ENCODE data around the gene SCN2B.

Gene SCN2B

GRCh38 chr11:118168316-118168715 is 8.1 kb downstream of the SCN2B start:
- Histone ChIP-seq H3K4me1 (ENCODE audit: control insufficient read depth in 1 of 2, insufficient read depth in 1 of 2, low read depth in 1 of 2, low read length in 1 of 2) (peaks cover 10 to 14% of the 10 kb centered on the region in 2 experiments), H3K27me3 (peaks cover 28% of the 10 kb centered on the region), H3K9me3 (no peaks in the 10 kb centered on the region), H3K4me3 (ENCODE audit: low read depth in 1 of 2, low read length in 1 of 2) (no peak overlapping the region), H3K36me3 (no peaks in the 10 kb centered on the region), H3K27ac (no peak overlapping the region)
- no peak for TF ChIP-seq CTCF (IDR thresholded peaks at IDR 0.05)

DNA sequence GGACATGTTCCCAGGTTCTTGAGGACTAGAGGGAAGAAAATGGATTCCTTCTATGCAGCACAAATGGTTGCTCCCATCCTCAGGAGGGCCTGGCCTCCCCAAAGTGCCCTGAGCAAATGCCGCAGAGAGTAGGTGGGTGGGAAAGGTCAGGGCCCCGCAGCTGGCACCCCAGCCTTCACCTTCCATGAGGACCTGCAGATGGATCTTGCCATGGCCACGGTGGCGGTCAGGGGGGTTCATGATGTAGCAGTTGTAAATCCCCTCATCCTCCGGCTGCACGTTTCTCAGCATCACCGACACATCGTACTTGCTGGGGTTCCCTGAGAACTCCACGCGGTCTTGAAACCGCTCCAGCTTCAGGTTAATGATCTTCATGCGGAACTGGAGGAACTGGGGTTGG is 8.5 kb downstream of the SCN2B start:
- H3K9me3 ChIP-seq: no peaks in the 10 kb centered on the region
- no peaks in the 10 kb centered on the region for H3K36me3 ChIP-seq
- peaks cover 28% of the 10 kb centered on the region for H3K27me3 ChIP-seq
- TF ChIP-seq CTCF (IDR thresholded peaks at IDR 0.05): no peak
- peaks cover 14 to 18% of the 10 kb centered on the region in 2 experiments for H3K4me1 ChIP-seq (ENCODE audit: control insufficient read depth in 1 of 2, insufficient read depth in 1 of 2, low read depth in 1 of 2, low read length in 1 of 2)
- no peak overlapping the region for H3K4me3 ChIP-seq (ENCODE audit: low read depth in 1 of 2, low read length in 1 of 2)
- H3K27ac ChIP-seq: no peak overlapping the region

GRCh38 chr11:118167253-118167652 is 9.2 kb downstream of the SCN2B start:
- no peak for TF ChIP-seq CTCF (IDR thresholded peaks at IDR 0.05)
- Histone ChIP-seq H3K9me3 (no peaks in the 10 kb centered on the region), H3K27me3 (peaks cover 28% of the 10 kb centered on the region), H3K4me1 (ENCODE audit: control insufficient read depth in 1 of 2, insufficient read depth in 1 of 2, low read depth in 1 of 2, low read length in 1 of 2) (peaks cover 14 to 21% of the 10 kb centered on the region in 2 experiments), H3K27ac (no peak overlapping the region), H3K4me3 (ENCODE audit: low read depth in 1 of 2, low read length in 1 of 2) (no peak overlapping the region), H3K36me3 (no peaks in the 10 kb centered on the region)

GRCh38 chr11:118166641-118167040 is 9.8 kb downstream of the SCN2B start:
- H3K4me1 ChIP-seq (ENCODE audit: control insufficient read depth in 1 of 2, insufficient read depth in 1 of 2, low read depth in 1 of 2, low read length in 1 of 2): peaks cover 11 to 17% of the 10 kb centered on the region in 2 experiments

DNA sequence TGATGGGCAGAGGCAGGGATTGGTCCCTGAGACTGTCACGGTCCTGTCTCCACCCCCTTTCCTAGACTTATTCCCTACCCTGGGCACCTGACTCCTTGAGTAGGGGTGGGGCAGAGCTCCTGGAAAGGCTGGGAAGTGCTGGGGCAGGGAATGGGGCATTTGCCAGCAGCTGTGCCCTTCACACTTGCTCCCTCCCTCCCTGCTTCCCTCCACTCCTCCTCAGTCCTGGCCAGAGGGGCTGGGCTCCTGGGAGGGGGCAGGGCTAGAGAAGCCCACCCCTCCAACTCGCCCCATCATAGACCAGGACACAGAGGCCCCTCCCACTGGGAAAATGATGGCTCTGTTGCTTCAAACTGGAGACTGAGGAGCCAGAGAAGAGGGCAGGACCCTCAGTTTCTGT is 11.6 kb downstream of the SCN2B start:
- Histone ChIP-seq H3K4me3 (ENCODE audit: low read depth in 1 of 2, low read length in 1 of 2) (no peak overlapping the region), H3K9me3 (no peaks in the 10 kb centered on the region), H3K36me3 (no peaks in the 10 kb centered on the region), H3K4me1 (ENCODE audit: control insufficient read depth in 1 of 2, insufficient read depth in 1 of 2, low read depth in 1 of 2, low read length in 1 of 2) (peaks cover 11 to 12% of the 10 kb centered on the region in 2 experiments), H3K27ac (no peak overlapping the region), H3K27me3 (peaks cover 20% of the 10 kb centered on the region)
- TF ChIP-seq CTCF (IDR thresholded peaks at IDR 0.05): no peak

More at GRCh38 chr11:118166641-118167040, 9.8 kb downstream of the SCN2B start:
- Histone ChIP-seq H3K27me3 (peaks cover 28% of the 10 kb centered on the region), H3K9me3 (no peaks in the 10 kb centered on the region), H3K36me3 (no peaks in the 10 kb centered on the region), H3K27ac (no peak overlapping the region), H3K4me3 (ENCODE audit: low read depth in 1 of 2, low read length in 1 of 2) (no peak overlapping the region)
- TF ChIP-seq CTCF (IDR thresholded peaks at IDR 0.05): no peak

DNA sequence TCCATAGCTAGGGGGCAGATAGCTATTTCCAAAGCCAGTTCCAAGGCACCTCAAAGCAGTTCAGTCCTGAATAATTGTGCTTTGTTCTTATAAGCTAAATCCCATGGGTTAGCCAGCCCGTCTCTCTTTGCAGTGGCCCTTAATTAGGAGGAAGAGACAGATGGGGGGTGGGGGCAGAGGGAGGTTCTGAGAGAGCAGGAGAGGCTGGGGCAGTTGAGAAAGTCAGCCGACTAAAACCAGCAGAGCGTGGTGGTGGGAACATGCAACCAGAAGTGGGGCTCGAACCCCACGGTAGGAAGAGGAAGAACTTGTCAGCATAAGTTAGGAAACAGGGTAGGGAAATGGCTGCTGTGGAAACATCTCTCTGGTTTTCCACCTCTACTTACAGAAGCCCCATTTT is 12.9 kb downstream of the SCN2B start:
- no peaks in the 10 kb centered on the region for H3K36me3 ChIP-seq
- no peak overlapping the region for H3K4me3 ChIP-seq (ENCODE audit: low read depth in 1 of 2, low read length in 1 of 2)
- H3K4me1 ChIP-seq (ENCODE audit: control insufficient read depth in 1 of 2, insufficient read depth in 1 of 2, low read depth in 1 of 2, low read length in 1 of 2): peaks cover 11 to 12% of the 10 kb centered on the region in 2 experiments
- no peak overlapping the region for H3K27ac ChIP-seq
- peaks cover 24% of the 10 kb centered on the region for H3K27me3 ChIP-seq
- no peak for TF ChIP-seq CTCF (IDR thresholded peaks at IDR 0.05)
- no peaks in the 10 kb centered on the region for H3K9me3 ChIP-seq

Data from neutrophil (primary cell).